ENCODE measurements around the gene ST8SIA5.
A peak's percentile ranks its signal among the peaks of the same experiment; 100 is the strongest.

Gene ST8SIA5

DNA sequence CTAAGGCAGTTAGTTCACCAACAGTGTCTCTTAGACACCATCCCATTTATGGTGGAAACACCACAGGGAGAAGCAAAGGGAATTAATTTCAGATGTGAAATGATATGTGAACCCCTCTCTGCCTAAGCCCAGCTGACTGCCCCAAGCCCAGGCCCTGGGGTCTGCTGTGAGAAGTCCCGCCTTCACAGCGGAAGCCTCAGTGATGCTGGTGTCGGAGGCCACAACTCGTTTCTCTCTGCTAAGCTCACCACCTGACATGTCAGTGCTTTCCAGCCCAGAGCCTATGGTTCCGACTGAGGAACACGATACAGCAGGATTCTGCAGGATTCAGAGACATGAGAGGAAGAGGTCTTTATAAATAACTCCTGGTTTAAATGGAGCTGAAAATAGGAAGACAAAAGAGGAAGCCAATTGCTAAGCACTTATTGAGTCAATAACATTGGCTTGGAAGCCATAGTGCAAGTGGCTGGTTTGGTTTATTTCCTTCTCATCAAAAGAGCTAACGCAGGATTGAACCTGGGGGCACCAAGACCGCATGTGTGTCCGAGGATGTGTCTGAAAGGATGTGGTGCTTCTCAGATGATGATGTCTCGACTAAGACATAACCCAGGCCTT is 78.0 kb downstream of the ST8SIA5 start:
- Histone ChIP-seq H3K4me2 (ENCODE audit: low read length) (peak overlapping the region; percentile 72), H3K36me3 (ENCODE audit: control insufficient read depth, low read length) (no peaks in the 10 kb centered on the region), H3K4me1 (ENCODE audit: control insufficient read depth, low read length) (peaks cover 69% of the 10 kb centered on the region), H3F3A (ENCODE audit: control insufficient read depth, insufficient read depth) (0 out of 2 replicates have a peak, but pooled peaks cover 2% of the 10 kb centered on the region), H3K4me3 (ENCODE audit: low read length) (0 out of 2 replicates have a peak overlapping the region, but pooled peaks have one; percentile 1), H3K9me2 (replicated peaks; ENCODE audit: control insufficient read depth, low read length) (no peaks in the 10 kb centered on the region), H3K79me2 (ENCODE audit: control insufficient read depth, low read length) (no peaks in the 10 kb centered on the region), H4K20me1 (ENCODE audit: control insufficient read depth, insufficient read depth, low read depth, low read length) (no peaks in the 10 kb centered on the region), H3K27ac (ENCODE audit: low read depth, low read length) (no peak overlapping the region), H3K27me3 (ENCODE audit: control insufficient read depth, low read length) (no peaks in the 10 kb centered on the region), H3K9me3 (ENCODE audit: control insufficient read depth, insufficient read depth, low read length) (no peaks in the 10 kb centered on the region)
- TF ChIP-seq, protein P1, sequence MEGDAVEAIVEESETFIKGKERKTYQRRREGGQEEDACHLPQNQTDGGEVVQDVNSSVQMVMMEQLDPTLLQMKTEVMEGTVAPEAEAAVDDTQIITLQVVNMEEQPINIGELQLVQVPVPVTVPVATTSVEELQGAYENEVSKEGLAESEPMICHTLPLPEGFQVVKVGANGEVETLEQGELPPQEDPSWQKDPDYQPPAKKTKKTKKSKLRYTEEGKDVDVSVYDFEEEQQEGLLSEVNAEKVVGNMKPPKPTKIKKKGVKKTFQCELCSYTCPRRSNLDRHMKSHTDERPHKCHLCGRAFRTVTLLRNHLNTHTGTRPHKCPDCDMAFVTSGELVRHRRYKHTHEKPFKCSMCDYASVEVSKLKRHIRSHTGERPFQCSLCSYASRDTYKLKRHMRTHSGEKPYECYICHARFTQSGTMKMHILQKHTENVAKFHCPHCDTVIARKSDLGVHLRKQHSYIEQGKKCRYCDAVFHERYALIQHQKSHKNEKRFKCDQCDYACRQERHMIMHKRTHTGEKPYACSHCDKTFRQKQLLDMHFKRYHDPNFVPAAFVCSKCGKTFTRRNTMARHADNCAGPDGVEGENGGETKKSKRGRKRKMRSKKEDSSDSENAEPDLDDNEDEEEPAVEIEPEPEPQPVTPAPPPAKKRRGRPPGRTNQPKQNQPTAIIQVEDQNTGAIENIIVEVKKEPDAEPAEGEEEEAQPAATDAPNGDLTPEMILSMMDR (IDR thresholded peaks at IDR 0.05; ENCODE audit: low read depth, low read length, poor library complexity, severe bottlenecking): no peak
- TF ChIP-seq EZH2phosphoT487 (IDR thresholded peaks at IDR 0.05; ENCODE audit: borderline replicate concordance, low read length): no peak

DNA sequence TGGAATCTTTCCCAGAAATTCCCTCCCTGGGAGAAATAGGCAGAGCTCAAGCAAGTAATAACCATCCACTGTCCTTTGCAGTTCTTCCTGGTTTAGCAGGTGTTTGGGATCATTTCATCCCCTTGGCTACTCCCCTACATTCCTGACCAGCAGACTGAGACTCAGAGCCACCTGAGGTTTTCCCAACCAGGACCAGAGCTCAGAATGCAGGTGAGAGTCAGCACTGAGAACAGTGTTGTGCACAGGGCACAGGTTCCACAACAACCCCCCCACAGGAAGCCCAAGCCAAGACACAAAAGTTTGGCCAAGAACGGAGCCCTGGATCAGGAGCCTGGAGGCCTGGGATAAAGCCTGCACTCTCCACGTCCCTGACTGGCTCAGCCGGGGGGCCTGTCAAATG is 78.8 kb downstream of the ST8SIA5 start:
- TF ChIP-seq EZH2phosphoT487 (IDR thresholded peaks at IDR 0.05; ENCODE audit: borderline replicate concordance, low read length): no peak
- TF ChIP-seq, protein P1 (IDR thresholded peaks at IDR 0.05; ENCODE audit: low read depth, low read length, poor library complexity, severe bottlenecking): no peak
- Histone ChIP-seq H3F3A (ENCODE audit: control insufficient read depth, insufficient read depth) (0 out of 2 replicates have a peak, but pooled peaks cover 2% of the 10 kb centered on the region), H3K27ac (ENCODE audit: low read depth, low read length) (no peak overlapping the region), H3K4me2 (ENCODE audit: low read length) (no peak overlapping the region), H3K36me3 (ENCODE audit: control insufficient read depth, low read length) (no peaks in the 10 kb centered on the region), H4K20me1 (ENCODE audit: control insufficient read depth, insufficient read depth, low read depth, low read length) (no peaks in the 10 kb centered on the region), H3K79me2 (ENCODE audit: control insufficient read depth, low read length) (no peaks in the 10 kb centered on the region), H3K9me3 (ENCODE audit: control insufficient read depth, insufficient read depth, low read length) (no peaks in the 10 kb centered on the region), H3K4me3 (ENCODE audit: low read length) (no peak overlapping the region), H3K9me2 (replicated peaks; ENCODE audit: control insufficient read depth, low read length) (no peaks in the 10 kb centered on the region), H3K4me1 (ENCODE audit: control insufficient read depth, low read length) (peaks cover 72% of the 10 kb centered on the region), H3K27me3 (ENCODE audit: control insufficient read depth, low read length) (no peaks in the 10 kb centered on the region)

DNA sequence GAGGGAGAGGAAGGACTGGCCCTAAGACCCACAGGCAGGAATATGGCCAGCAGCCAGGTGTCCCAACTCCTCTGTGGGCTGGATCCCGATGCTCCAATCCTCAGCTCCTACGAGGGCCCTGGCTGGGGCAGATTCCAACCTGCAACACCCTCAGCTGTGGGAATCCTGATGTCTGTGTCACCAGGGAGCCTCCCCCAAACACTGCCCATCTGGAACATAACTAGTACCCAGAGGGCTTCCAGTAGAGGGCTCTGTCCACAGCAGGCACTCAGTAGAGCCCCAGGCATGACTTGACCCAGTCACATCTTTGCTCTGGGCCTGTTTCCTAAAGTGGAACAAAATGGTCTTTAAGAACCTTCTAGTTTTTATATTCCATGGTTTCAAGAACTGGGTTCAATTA is 79.2 kb downstream of the ST8SIA5 start:
- Histone ChIP-seq H3K27me3 (ENCODE audit: control insufficient read depth, low read length) (no peaks in the 10 kb centered on the region), H3K27ac (ENCODE audit: low read depth, low read length) (no peak overlapping the region), H3K9me3 (ENCODE audit: control insufficient read depth, insufficient read depth, low read length) (no peaks in the 10 kb centered on the region), H3K4me1 (ENCODE audit: control insufficient read depth, low read length) (peaks cover 73% of the 10 kb centered on the region), H4K20me1 (ENCODE audit: control insufficient read depth, insufficient read depth, low read depth, low read length) (no peaks in the 10 kb centered on the region), H3K4me3 (ENCODE audit: low read length) (no peak overlapping the region), H3K36me3 (ENCODE audit: control insufficient read depth, low read length) (no peaks in the 10 kb centered on the region), H3F3A (ENCODE audit: control insufficient read depth, insufficient read depth) (0 out of 2 replicates have a peak, but pooled peaks cover 2% of the 10 kb centered on the region), H3K79me2 (ENCODE audit: control insufficient read depth, low read length) (no peaks in the 10 kb centered on the region), H3K4me2 (ENCODE audit: low read length) (no peak overlapping the region), H3K9me2 (replicated peaks; ENCODE audit: control insufficient read depth, low read length) (no peaks in the 10 kb centered on the region)
- no peak for TF ChIP-seq EZH2phosphoT487 (IDR thresholded peaks at IDR 0.05; ENCODE audit: borderline replicate concordance, low read length)
- TF ChIP-seq, protein P1 (IDR thresholded peaks at IDR 0.05; ENCODE audit: low read depth, low read length, poor library complexity, severe bottlenecking): peak; percentile 38
